A673 (cell line): ENCODE measurements around the gene CSNK1G3. TPM values are rescaled to one million over a fixed set of nuclear protein-coding genes. Genes with fewer than 3 reads are reported as not detected.

ENCODE experiments used
- BruUV-seq: library from RNA; stranded (reverse); fragments of 400-500 nt; replicated peaks from 2 replicates; lab custom pipeline; 2021; lab: Mats Ljungman, UMichigan
- CTCF ChIA-PET: fragments of 300-600 bp; sonication (Branson Sonifier 250); formaldehyde crosslinking; loops from one replicate; lab custom pipeline; 2022; ENCODE audit warnings: antibody characterized with exemption; lab: Charles Lee
- POLR2A ChIA-PET: fragments of 300-600 bp; sonication (Branson Sonifier 250); formaldehyde crosslinking; loops from one replicate; lab custom pipeline; 2022; ENCODE audit warnings: antibody characterized with exemption; ENCODE audit not compliant: low non-redundant PET; lab: Charles Lee
- DNase-seq: peaks from one replicate; pipeline ENCODE4 v3.0.0-alpha.2; 2015; ENCODE audit warnings: low spot score
- H3K27ac ChIP-seq: fragments of 200-600 bp; sonication (generic); 2 replicates; pipeline ENCODE4 v1.5.1; 2016; ENCODE audit warnings: mixed run types, low read depth, mild to moderate bottlenecking, mixed read lengths, antibody characterized with exemption, low read length; ENCODE audit not compliant: poor library complexity, severe bottlenecking
- H3K27me3 ChIP-seq: fragments of 200-600 bp; sonication (generic); replicated peaks from 2 replicates; pipeline ENCODE4 v1.6.1; 2017; ENCODE audit warnings: mixed run types, low read depth, mild to moderate bottlenecking, mixed read lengths, antibody characterized with exemption, low read length; ENCODE audit not compliant: insufficient read depth, poor library complexity
- H3K36me3 ChIP-seq: fragments of 200-600 bp; sonication (generic); 2 replicates; pipeline ENCODE4 v1.6.1; 2016; ENCODE audit warnings: mixed run types, mild to moderate bottlenecking, mixed read lengths, antibody characterized with exemption, low read length; ENCODE audit not compliant: insufficient read depth, poor library complexity, severe bottlenecking
- H3K4me1 ChIP-seq: fragments of 200-600 bp; sonication (generic); 2 replicates; pipeline ENCODE4 v1.6.1; 2017; ENCODE audit warnings: mixed run types, mild to moderate bottlenecking, mixed read lengths, antibody characterized with exemption, low read length; ENCODE audit not compliant: insufficient read depth, poor library complexity, severe bottlenecking
- H3K4me3 ChIP-seq: fragments of 200-600 bp; sonication (generic); 2 replicates; pipeline ENCODE4 v1.5.1; 2016; ENCODE audit warnings: low read depth, mixed run types, mild to moderate bottlenecking, mixed read lengths, low read length; ENCODE audit not compliant: poor library complexity, severe bottlenecking
- H3K9me3 ChIP-seq: fragments of 200-600 bp; sonication (generic); 2 replicates; pipeline ENCODE4 v1.6.1; 2016; ENCODE audit warnings: mixed run types, low read depth, mild to moderate bottlenecking, mixed read lengths, antibody characterized with exemption, low read length; ENCODE audit not compliant: poor library complexity, severe bottlenecking
- EZH2 ChIP-seq: fragments of 200-600 bp; sonication (generic); IDR thresholded peaks from 2 replicates; pipeline ENCODE4 v1.6.1; 2017; ENCODE audit warnings: borderline replicate concordance, low read depth, mild to moderate bottlenecking, mixed read lengths, antibody characterized with exemption, low read length; ENCODE audit not compliant: poor library complexity, severe bottlenecking
- intact Hi-C: fragments of 100-400 bp; cut with micrococcal nuclease; formaldehyde crosslinking; loops from one replicate; pipeline ENCODE4 v1.10.0; 2022; ENCODE audit not compliant: unreplicated experiment
- total RNA-seq: library from RNA; stranded (reverse); gene quantifications from 2 replicates; pipeline ENCODE4 v1.2.3, GENCODE V29; 2021
- TF ChIP-seq, protein P1 (sequence below): fragments of 300-800, 200-600 bp; sonication (generic); conservative IDR thresholded peaks from 2 replicates; pipeline ENCODE4 v1.5.1; 2017; ENCODE audit warnings: low read depth, mild to moderate bottlenecking, antibody characterized with exemption, low read length, moderate library complexity, mixed read lengths

CSNK1G3 gene
- total RNA-seq, 1 experiment from 2014 or later, result 42.1 TPM

DNA sequence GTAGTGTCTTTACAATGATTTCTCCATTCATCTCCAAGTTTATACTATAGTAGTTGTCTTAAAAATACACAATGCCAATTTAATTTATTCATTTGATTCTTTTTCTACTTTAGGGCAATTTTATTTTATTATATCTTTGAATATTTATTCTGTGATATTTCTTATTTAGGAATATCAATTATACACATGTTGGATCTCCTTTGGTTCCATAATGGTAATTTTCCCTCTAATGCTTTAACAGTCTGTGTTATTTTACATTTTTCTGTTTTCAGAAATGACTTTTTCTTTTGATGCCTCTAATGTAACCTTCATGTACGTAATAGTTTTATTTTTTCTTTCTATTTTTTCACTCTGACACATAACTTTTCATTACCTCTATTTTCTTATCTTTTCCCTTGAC is 153.0 kb downstream of the CSNK1G3 start:
- no TSS peak for BruUV-seq
- DNase-seq, result no peak
- Histone ChIP-seq H3K4me1 (no peaks in the 10 kb centered on the region), H3K9me3 (no peaks in the 10 kb centered on the region), H3K4me3 (no peak overlapping the region), H3K27ac (no peak overlapping the region), H3K36me3 (no peaks in the 10 kb centered on the region), H3K27me3 (peaks cover 8% of the 10 kb centered on the region)
- ChIA-PET CTCF (no interaction called here), POLR2A (no interaction called here)
- TF ChIP-seq, protein P1, sequence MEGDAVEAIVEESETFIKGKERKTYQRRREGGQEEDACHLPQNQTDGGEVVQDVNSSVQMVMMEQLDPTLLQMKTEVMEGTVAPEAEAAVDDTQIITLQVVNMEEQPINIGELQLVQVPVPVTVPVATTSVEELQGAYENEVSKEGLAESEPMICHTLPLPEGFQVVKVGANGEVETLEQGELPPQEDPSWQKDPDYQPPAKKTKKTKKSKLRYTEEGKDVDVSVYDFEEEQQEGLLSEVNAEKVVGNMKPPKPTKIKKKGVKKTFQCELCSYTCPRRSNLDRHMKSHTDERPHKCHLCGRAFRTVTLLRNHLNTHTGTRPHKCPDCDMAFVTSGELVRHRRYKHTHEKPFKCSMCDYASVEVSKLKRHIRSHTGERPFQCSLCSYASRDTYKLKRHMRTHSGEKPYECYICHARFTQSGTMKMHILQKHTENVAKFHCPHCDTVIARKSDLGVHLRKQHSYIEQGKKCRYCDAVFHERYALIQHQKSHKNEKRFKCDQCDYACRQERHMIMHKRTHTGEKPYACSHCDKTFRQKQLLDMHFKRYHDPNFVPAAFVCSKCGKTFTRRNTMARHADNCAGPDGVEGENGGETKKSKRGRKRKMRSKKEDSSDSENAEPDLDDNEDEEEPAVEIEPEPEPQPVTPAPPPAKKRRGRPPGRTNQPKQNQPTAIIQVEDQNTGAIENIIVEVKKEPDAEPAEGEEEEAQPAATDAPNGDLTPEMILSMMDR, result no peak
- TF ChIP-seq EZH2, result no peak
- intact Hi-C loops, result no loop called here

DNA sequence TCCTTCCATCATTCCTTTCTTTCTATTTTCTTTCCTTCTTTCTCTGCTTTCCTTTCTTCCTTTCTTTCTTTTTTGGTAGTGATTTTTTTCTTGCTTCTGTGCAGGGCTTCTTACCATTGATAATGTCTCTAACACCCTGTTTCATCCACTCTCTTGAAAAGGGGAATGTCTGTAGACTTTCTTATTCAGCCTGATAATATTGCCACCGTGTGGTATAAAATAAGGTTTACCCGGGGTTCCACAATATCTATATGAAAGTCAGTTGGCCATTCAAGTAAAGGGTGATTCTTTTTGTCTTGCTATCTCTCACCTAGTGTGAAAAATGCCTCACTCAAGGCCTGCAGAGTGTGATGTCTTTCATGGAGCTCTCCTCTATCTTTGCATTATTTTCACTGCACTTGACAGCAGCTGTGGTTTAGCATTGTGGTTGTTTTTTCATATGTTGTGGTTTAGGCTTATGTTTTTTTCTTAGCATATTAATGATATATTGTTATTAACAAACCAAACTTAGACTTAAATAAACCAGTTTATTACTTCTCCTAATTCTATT is 153.9 kb downstream of the CSNK1G3 start:
- Histone ChIP-seq H3K27me3 (peaks cover 8% of the 10 kb centered on the region), H3K4me1 (no peaks in the 10 kb centered on the region), H3K4me3 (no peak overlapping the region), H3K9me3 (no peaks in the 10 kb centered on the region), H3K36me3 (no peaks in the 10 kb centered on the region), H3K27ac (no peak overlapping the region)
- intact Hi-C loops, result no loop called here
- ChIA-PET CTCF (no interaction called here), POLR2A (no interaction called here)
- BruUV-seq, result no TSS peak
- TF ChIP-seq EZH2, result no peak
- TF ChIP-seq, protein P1, result 0 out of 2 replicates have a peak, but pooled peaks have one; percentile 19
- peak; percentile 5 for DNase-seq

Other genes with a start within 250 kb of the CSNK1G3 start
- gene CEP120, start 88.8 kb upstream of the CSNK1G3 start, total RNA-seq, result 25.5 and 25.7 TPM in 2 replicates